MM.1S (cell line): ENCODE results near the gene SEMA4C.

ENCODE experiments used
- DNase-seq: peaks from one replicate; pipeline ENCODE4 v3.0.0-alpha.2; 2015
- H2AFZ ChIP-seq: fragments of 300-600 bp; sonication (generic); 2 replicates; pipeline ENCODE4 v1.6.0; 2016; ENCODE audit warnings: antibody characterized with exemption, low read length
- H3F3A ChIP-seq: fragments of 300-600 bp; sonication (generic); 2 replicates; pipeline ENCODE4 v1.6.1; 2016; ENCODE audit warnings: mild to moderate bottlenecking, antibody characterized with exemption, low read length, moderate library complexity, mixed read lengths; ENCODE audit not compliant: insufficient read depth
- H3K27ac ChIP-seq: fragments of 300-600 bp; sonication (generic); 2 replicates; pipeline ENCODE4 v1.5.1; 2016; ENCODE audit warnings: mild to moderate bottlenecking, low read length
- H3K27me3 ChIP-seq: fragments of 300-600 bp; sonication (generic); replicated peaks from 2 replicates; pipeline ENCODE4 v1.6.0; 2016; ENCODE audit warnings: low read length; ENCODE audit not compliant: insufficient read depth
- H3K36me3 ChIP-seq: fragments of 300-600 bp; sonication (generic); replicated peaks from 2 replicates; pipeline ENCODE4 v1.6.1; 2016; ENCODE audit warnings: mild to moderate bottlenecking, low read length, mixed read lengths; ENCODE audit not compliant: insufficient read depth
- H3K4me1 ChIP-seq: fragments of 300-600 bp; sonication (generic); 2 replicates; pipeline ENCODE4 v1.6.1; 2016; ENCODE audit warnings: low read length, mixed read lengths
- H3K4me2 ChIP-seq: fragments of 300-600 bp; sonication (generic); 2 replicates; pipeline ENCODE4 v1.6.0; 2016; ENCODE audit warnings: low read depth, low read length
- H3K4me3 ChIP-seq: fragments of 300-600 bp; sonication (generic); 2 replicates; pipeline ENCODE4 v1.5.1; 2016; ENCODE audit warnings: low read length, mixed read lengths
- H3K79me2 ChIP-seq: fragments of 300-600 bp; sonication (generic); 2 replicates; pipeline ENCODE4 v1.6.1; 2016; ENCODE audit warnings: mixed run types, low read length, mixed read lengths
- H3K9ac ChIP-seq: fragments of 300-600 bp; sonication (generic); 2 replicates; pipeline ENCODE4 v1.6.1; 2016; ENCODE audit warnings: low read length, mixed read lengths
- H3K9me2 ChIP-seq: fragments of 300-600 bp; sonication (generic); replicated peaks from 2 replicates; pipeline ENCODE4 v1.6.1; 2016; ENCODE audit warnings: mild to moderate bottlenecking, low read length, mixed read lengths; ENCODE audit not compliant: insufficient read depth
- H3K9me3 ChIP-seq: fragments of 300-600 bp; sonication (generic); replicated peaks from 2 replicates; pipeline ENCODE4 v1.6.1; 2016; ENCODE audit warnings: mild to moderate bottlenecking, low read length, mixed read lengths; ENCODE audit not compliant: insufficient read depth
- H4K20me1 ChIP-seq: fragments of 300-600 bp; sonication (generic); 2 replicates; pipeline ENCODE4 v1.6.1; 2016; ENCODE audit warnings: mild to moderate bottlenecking, low read length, moderate library complexity, mixed read lengths; ENCODE audit not compliant: insufficient read depth
- EZH2 ChIP-seq: fragments of 300-600 bp; sonication (generic); optimal IDR thresholded peaks from 2 replicates; pipeline ENCODE3; 2017; ENCODE audit warnings: low read depth, mild to moderate bottlenecking, antibody characterized with exemption, low read length, mixed read lengths
- EZH2phosphoT487 ChIP-seq: fragments of 300-600 bp; sonication (generic); IDR thresholded peaks from 2 replicates; pipeline ENCODE4 v1.6.1; 2018; ENCODE audit warnings: antibody characterized with exemption, low read length
- TF ChIP-seq, protein P1 (sequence below): fragments of 300-600 bp; sonication (generic); IDR thresholded peaks from 2 replicates; pipeline ENCODE4 v1.5.1; 2016; ENCODE audit warnings: antibody characterized with exemption, low read length, mixed read lengths

Gene SEMA4C

DNA sequence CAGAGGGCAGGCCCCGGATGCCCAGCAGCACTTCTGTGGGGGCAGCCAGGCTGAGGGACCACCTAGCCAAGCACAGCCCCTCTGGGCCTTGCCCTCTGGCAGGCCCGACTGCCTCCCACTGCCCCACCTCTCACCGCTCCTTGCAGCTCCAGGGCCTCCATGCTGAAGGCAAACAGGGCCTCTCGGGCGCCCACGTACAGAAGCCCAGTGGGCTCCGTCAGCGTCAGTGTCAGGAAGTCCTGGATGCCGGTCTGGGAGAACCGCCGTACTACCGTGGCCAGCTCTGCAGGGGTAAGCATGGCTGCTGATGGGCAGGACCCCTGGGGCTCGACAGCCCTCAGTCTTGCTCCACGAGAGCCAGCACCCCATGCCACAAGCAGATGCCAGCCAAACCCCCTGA, 3.7 kb downstream of the SEMA4C start:
- peaks cover 9% of the 10 kb centered on the region for H3K27me3 ChIP-seq
- no peak for DNase-seq
- no peaks in the 10 kb centered on the region for H3K4me1 ChIP-seq
- no peaks in the 10 kb centered on the region; the same call in 1 of the 2 replicates for H3F3A ChIP-seq
- no peak overlapping the region for H3K4me3 ChIP-seq
- no peaks in the 10 kb centered on the region for H3K9me2 ChIP-seq
- H3K36me3 ChIP-seq = no peaks in the 10 kb centered on the region
- H3K79me2 ChIP-seq = no peaks in the 10 kb centered on the region
- no peaks in the 10 kb centered on the region for H3K9me3 ChIP-seq
- H3K4me2 ChIP-seq = no peak overlapping the region
- H4K20me1 ChIP-seq = no peaks in the 10 kb centered on the region
- H3K9ac ChIP-seq = no peak overlapping the region
- no peak overlapping the region for H2AFZ ChIP-seq
- TF ChIP-seq, protein P1, sequence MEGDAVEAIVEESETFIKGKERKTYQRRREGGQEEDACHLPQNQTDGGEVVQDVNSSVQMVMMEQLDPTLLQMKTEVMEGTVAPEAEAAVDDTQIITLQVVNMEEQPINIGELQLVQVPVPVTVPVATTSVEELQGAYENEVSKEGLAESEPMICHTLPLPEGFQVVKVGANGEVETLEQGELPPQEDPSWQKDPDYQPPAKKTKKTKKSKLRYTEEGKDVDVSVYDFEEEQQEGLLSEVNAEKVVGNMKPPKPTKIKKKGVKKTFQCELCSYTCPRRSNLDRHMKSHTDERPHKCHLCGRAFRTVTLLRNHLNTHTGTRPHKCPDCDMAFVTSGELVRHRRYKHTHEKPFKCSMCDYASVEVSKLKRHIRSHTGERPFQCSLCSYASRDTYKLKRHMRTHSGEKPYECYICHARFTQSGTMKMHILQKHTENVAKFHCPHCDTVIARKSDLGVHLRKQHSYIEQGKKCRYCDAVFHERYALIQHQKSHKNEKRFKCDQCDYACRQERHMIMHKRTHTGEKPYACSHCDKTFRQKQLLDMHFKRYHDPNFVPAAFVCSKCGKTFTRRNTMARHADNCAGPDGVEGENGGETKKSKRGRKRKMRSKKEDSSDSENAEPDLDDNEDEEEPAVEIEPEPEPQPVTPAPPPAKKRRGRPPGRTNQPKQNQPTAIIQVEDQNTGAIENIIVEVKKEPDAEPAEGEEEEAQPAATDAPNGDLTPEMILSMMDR = no peak
- TF ChIP-seq EZH2phosphoT487 (no peak), EZH2 (no peak)
- no peak overlapping the region for H3K27ac ChIP-seq

DNA sequence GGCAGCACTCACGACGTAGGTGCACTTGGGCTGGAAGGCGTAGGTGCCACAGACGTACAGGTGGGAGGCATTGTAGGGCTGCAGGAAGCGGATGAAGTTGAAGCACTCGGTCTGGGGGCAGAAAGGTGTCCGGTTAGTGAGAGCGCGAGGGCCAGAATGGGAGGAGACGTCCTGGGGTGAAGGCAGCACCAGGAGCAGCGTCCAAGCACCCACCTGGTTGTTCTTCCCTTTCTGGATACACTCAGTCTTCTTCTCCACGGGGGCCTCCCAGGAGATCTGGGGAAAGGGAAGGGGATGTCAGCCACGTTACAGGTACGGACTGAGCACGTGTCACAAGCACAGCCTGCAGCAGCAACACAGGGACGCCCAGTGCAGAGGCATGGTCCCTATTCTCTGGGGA, 4.2 kb downstream of the SEMA4C start:
- Histone ChIP-seq H3K4me3 (no peak overlapping the region), H3K36me3 (no peaks in the 10 kb centered on the region), H3K9me3 (no peaks in the 10 kb centered on the region), H3K9ac (no peak overlapping the region), H3K27ac (no peak overlapping the region), H3K9me2 (no peaks in the 10 kb centered on the region), H2AFZ (no peak overlapping the region), H3F3A (no peaks in the 10 kb centered on the region; the same call in 1 of the 2 replicates), H4K20me1 (no peaks in the 10 kb centered on the region), H3K79me2 (no peaks in the 10 kb centered on the region), H3K4me2 (no peak overlapping the region), H3K27me3 (peaks cover 7% of the 10 kb centered on the region), H3K4me1 (no peaks in the 10 kb centered on the region)
- no peak for TF ChIP-seq EZH2
- TF ChIP-seq, protein P1 = no peak
- TF ChIP-seq EZH2phosphoT487 = no peak
- DNase-seq = no peak

DNA sequence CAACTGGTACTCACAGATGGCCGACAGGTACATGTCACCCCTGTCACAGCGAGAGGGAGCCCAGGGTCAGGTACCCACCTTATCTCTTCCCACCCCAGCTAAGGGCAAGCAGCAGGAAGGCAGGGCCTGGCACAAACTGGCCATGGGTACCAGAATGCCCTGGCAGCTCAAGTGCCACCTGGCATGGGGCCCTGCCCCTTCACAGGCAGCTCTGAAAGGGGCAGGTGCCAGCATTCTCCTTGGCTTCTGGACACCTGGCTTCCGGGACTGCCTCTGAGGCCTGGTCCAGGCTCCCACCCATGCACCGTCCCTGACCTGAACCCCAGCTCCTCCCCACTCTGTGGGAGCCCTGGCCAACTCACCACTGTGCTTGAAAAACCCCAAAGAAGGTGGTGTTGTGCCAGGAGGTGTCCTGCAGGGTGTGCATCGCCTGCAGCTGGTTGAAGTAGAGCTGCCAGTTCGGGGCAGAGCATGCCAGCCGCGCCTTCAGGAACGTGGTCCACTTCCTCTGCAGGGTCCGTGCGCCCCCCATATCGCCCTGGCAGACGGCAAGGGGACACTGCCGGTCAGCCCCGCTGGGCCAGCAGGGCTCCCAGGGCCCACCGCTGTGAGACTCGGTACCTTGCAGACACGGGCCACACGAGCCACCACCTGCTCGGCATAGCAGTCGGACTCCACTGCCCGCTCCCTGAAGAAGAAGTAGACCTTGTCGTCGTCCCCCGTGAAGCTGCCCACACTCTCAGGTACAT, 5.4 kb downstream of the SEMA4C start:
- DNase-seq = no peak
- Histone ChIP-seq H3K9me2 (no peaks in the 10 kb centered on the region), H4K20me1 (no peaks in the 10 kb centered on the region), H3K27me3 (no peaks in the 10 kb centered on the region), H3K4me1 (no peaks in the 10 kb centered on the region), H3K27ac (no peak overlapping the region), H3K9ac (no peak overlapping the region), H3F3A (no peaks in the 10 kb centered on the region), H3K79me2 (no peaks in the 10 kb centered on the region), H2AFZ (no peak overlapping the region), H3K36me3 (no peaks in the 10 kb centered on the region), H3K4me3 (no peak overlapping the region), H3K9me3 (no peaks in the 10 kb centered on the region), H3K4me2 (no peak overlapping the region)
- TF ChIP-seq EZH2phosphoT487 = no peak
- TF ChIP-seq, protein P1 = no peak
